GM18951 (cell line): Measurements from ENCODE around the gene ARHGAP6.
"Not testable (repeated sequence)": the region's sequence is repeated elsewhere in the genome, so short reads cannot be mapped to it uniquely, and the experiment has no call there.

Experiments
- POLR2A ChIP-seq: IDR thresholded peaks from 4 replicates; pipeline ENCODE4 v1.6.1; 2011; ENCODE audit warnings: mild to moderate bottlenecking; ENCODE audit not compliant: insufficient read length, insufficient read depth; ENCODE audit errors: extremely low read depth
- in situ Hi-C: fragments of 300-500 bp; cut with MboI; formaldehyde crosslinking; loops from one replicate; pipeline ENCODE4 v1.12.0; 2022; ENCODE audit warnings: low sequenced_read_pairs, mixed read lengths, inconsistent platforms; ENCODE audit not compliant: unreplicated experiment

Gene ARHGAP6

GRCh38 chrX:11499076-11500044 is 166.4 kb downstream of the ARHGAP6 start:
- in situ Hi-C loops, result no loop called here
- TF ChIP-seq POLR2A, result no peak

- in situ Hi-C loops, result not testable (repeated sequence)
Measured at GRCh38 chrX:11491375-11491774, 174.3 kb downstream of the ARHGAP6 start.

GRCh38 chrX:11484290-11484689 is 181.4 kb downstream of the ARHGAP6 start:
- in situ Hi-C loops, result no loop called here
- TF ChIP-seq POLR2A, result no peak

GRCh38 chrX:11481035-11481434 is 184.7 kb downstream of the ARHGAP6 start:
- no peak for TF ChIP-seq POLR2A
- in situ Hi-C loops, result no loop called here

GRCh38 chrX:11480626-11481025 is 185.1 kb downstream of the ARHGAP6 start:
- in situ Hi-C loops, result no loop called here
- no peak for TF ChIP-seq POLR2A

- in situ Hi-C loops, result no loop called here
- no peak for TF ChIP-seq POLR2A
Measured at GRCh38 chrX:11478911-11479310, 186.8 kb downstream of the ARHGAP6 start.

GRCh38 chrX:11478026-11478425 is 187.7 kb downstream of the ARHGAP6 start:
- in situ Hi-C loops, result no loop called here
- TF ChIP-seq POLR2A, result no peak

GRCh38 chrX:11474576-11474975 is 191.1 kb downstream of the ARHGAP6 start:
- TF ChIP-seq POLR2A, result no peak
- in situ Hi-C loops, result no loop called here

- in situ Hi-C loops, result no loop called here
- TF ChIP-seq POLR2A, result no peak
Measured at GRCh38 chrX:11474021-11474420, 191.7 kb downstream of the ARHGAP6 start.

GRCh38 chrX:11472879-11473278 is 192.8 kb downstream of the ARHGAP6 start:
- in situ Hi-C loops, result no loop called here
- TF ChIP-seq POLR2A, result no peak

GRCh38 chrX:11472381-11472780 is 193.3 kb downstream of the ARHGAP6 start:
- no peak for TF ChIP-seq POLR2A
- in situ Hi-C loops, result no loop called here

- in situ Hi-C loops, result no loop called here
- no peak for TF ChIP-seq POLR2A
Measured at GRCh38 chrX:11470250-11470974, 195.3 kb downstream of the ARHGAP6 start.

GRCh38 chrX:11465648-11466411 is 199.9 kb downstream of the ARHGAP6 start:
- TF ChIP-seq POLR2A, result no peak
- in situ Hi-C loops, result no loop called here
